ENCODE measurements around the gene TNFRSF12A. TPM values are rescaled to one million over a fixed set of nuclear protein-coding genes. Genes with fewer than 3 reads are reported as not detected.

TNFRSF12A gene
- total RNA-seq, 1 donor from 2014 or later = 66.2 TPM

DNA sequence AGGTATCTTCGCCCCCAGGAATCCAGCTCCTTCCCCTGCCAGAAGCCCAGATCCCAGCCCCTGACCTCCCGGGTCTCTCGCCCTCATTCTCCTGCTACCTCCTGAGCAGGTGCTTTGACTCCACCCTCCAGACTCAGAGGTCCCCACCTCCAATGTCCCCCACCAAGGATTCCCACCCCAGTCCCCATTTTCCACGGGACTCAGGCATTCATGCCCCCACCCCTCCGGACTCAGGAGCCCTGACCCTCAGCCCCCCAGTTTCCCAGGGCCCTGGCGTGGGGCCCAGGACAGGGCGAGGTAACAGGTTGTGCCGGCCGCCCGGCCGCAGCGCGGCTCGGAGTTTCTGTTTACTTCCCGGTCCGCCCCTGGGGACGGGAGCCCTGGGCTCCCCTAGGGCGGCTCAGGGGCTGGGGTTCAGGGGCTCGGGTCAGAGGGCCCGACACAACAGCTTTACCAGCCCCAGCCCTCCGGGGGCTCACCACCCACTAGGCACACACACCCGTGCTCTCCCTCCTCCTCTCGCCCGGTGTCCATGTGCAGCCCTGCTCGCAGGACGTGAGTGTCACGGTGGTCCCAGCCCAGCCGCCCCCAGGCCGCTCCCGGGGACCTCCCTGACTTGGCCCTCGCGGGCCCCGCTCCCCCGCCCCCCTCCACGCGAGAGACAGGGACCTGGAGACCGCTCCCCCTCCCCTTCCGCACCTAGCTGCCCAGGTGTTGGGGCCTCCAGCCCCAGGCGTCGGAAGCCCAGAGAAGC lies 16.0 kb downstream of the TNFRSF12A start:
- no peak overlapping the region for H3K27ac ChIP-seq (replicated peaks)
- H3K27me3 ChIP-seq (ENCODE audit: low read depth) = peaks cover 95% of the 10 kb centered on the region
- no peaks in the 10 kb centered on the region for H3K36me3 ChIP-seq
- DNase-seq = no peak
- TF ChIP-seq, protein P1, sequence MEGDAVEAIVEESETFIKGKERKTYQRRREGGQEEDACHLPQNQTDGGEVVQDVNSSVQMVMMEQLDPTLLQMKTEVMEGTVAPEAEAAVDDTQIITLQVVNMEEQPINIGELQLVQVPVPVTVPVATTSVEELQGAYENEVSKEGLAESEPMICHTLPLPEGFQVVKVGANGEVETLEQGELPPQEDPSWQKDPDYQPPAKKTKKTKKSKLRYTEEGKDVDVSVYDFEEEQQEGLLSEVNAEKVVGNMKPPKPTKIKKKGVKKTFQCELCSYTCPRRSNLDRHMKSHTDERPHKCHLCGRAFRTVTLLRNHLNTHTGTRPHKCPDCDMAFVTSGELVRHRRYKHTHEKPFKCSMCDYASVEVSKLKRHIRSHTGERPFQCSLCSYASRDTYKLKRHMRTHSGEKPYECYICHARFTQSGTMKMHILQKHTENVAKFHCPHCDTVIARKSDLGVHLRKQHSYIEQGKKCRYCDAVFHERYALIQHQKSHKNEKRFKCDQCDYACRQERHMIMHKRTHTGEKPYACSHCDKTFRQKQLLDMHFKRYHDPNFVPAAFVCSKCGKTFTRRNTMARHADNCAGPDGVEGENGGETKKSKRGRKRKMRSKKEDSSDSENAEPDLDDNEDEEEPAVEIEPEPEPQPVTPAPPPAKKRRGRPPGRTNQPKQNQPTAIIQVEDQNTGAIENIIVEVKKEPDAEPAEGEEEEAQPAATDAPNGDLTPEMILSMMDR (IDR thresholded peaks at IDR 0.05; ENCODE audit: borderline replicate concordance) = no peak
- intact Hi-C loops (cut with micrococcal nuclease) = no loop called here
- H3K4me1 ChIP-seq = peaks cover 9% of the 10 kb centered on the region
- no peaks in the 10 kb centered on the region for H3K9me3 ChIP-seq (replicated peaks)
- H3K4me3 ChIP-seq = peak overlapping the region; percentile 32

DNA sequence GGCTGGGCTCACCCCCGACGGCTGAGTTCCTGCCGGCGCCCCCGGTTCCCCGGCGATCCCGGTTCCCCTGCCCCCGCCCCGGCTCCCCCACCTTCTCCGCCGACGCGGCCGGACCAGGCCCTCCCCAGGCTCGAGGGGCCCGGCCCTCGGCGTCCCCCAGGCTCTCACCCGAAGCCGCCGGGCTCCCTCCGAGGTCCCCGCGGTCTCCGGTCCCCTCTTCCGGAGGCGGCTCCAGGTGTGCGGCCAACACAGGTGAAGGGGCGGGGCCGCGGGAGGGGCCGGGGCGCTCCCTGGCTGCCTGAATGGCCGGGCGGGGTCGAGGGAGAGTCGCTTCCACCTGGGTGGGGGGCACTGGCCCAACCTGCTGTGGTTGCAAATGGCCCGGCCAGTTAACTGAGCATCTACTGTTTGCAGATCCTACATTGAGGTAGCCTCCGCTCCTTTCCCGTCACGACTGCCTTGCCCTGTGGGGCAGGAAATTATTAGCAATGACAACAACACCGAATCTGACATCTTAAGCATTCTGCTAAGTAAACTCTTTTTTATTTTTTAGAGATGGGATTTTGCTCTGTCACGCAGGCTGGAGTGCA lies 16.7 kb downstream of the TNFRSF12A start, which contains the start of gene BICDL2:
Gene BICDL2, minus strand, starts transcription at position 219 of the 590 bp plus-strand sequence. CDS start 1,448 bp downstream, outside the sequence.
- no peaks in the 10 kb centered on the region for H3K9me3 ChIP-seq (replicated peaks)

DNA sequence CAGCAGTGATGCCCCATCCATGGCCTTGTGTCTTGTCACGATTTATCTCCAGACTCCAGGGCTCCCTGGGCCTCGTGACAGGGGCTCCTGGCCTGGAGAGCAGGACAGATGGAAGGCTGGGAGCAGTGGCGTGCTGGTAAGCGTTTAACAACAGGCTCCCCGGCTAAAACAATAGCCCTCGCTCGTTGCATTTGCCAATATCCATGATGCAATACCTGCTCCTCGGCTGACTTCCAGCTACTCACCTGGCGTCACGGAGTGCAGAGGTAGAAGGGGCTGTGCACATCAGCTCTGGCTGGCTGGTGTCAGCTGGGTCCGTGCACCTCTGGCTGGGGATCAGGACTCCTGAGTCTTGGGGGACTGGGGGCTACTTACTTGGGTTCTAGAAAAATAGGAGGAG lies 18.1 kb downstream of the TNFRSF12A start:
- Histone ChIP-seq H3K9me3 (replicated peaks) (no peaks in the 10 kb centered on the region), H3K27me3 (ENCODE audit: low read depth) (peaks cover 99% of the 10 kb centered on the region)
- no peak for DNase-seq

More for the DNA sequence above, 16.7 kb downstream of the TNFRSF12A start, which contains the start of gene BICDL2:
- DNase-seq = no peak
- Histone ChIP-seq H3K36me3 (no peaks in the 10 kb centered on the region), H3K4me1 (peaks cover 9% of the 10 kb centered on the region), H3K4me3 (peak within 1 kb of the TSS; percentile 32), H3K27me3 (ENCODE audit: low read depth) (peaks cover 98% of the 10 kb centered on the region), H3K27ac (replicated peaks) (no peak within 1 kb of the TSS)
- TF ChIP-seq, protein P1 (IDR thresholded peaks at IDR 0.05; ENCODE audit: borderline replicate concordance) = no peak
- intact Hi-C loops (cut with micrococcal nuclease) = no loop called here

DNA sequence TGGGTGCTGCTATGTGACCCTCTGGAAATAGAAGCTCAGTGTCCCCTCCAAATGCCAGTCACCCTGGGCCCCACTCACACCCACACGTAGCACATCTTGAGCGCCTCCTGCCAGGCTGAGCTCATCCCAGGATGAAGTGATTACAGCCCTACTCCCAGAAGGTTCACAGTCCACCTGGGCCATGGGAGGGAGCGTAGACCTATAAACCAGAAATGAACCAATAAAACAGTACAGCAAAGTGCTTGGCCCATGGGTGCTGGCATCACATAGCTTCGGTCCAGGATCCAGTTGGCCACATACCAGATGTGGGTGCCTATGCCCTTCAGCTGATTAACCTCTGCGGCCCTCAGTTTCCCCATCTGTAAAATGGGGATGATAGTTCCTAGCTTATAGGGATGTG lies 18.7 kb downstream of the TNFRSF12A start:
- intact Hi-C loops (cut with micrococcal nuclease) = no loop called here
- TF ChIP-seq, protein P1 (IDR thresholded peaks at IDR 0.05; ENCODE audit: borderline replicate concordance) = no peak
- Histone ChIP-seq H3K27ac (replicated peaks) (no peak overlapping the region), H3K27me3 (ENCODE audit: low read depth) (peaks cover 99% of the 10 kb centered on the region), H3K4me1 (peaks cover 9% of the 10 kb centered on the region), H3K9me3 (replicated peaks) (no peaks in the 10 kb centered on the region), H3K36me3 (no peaks in the 10 kb centered on the region), H3K4me3 (no peak overlapping the region)
- no peak for DNase-seq

More for the DNA sequence above, 18.1 kb downstream of the TNFRSF12A start:
- intact Hi-C loops (cut with micrococcal nuclease) = no loop called here
- Histone ChIP-seq H3K4me1 (peaks cover 9% of the 10 kb centered on the region), H3K36me3 (no peaks in the 10 kb centered on the region), H3K4me3 (no peak overlapping the region), H3K27ac (replicated peaks) (no peak overlapping the region)
- TF ChIP-seq, protein P1 (IDR thresholded peaks at IDR 0.05; ENCODE audit: borderline replicate concordance) = no peak

DNA sequence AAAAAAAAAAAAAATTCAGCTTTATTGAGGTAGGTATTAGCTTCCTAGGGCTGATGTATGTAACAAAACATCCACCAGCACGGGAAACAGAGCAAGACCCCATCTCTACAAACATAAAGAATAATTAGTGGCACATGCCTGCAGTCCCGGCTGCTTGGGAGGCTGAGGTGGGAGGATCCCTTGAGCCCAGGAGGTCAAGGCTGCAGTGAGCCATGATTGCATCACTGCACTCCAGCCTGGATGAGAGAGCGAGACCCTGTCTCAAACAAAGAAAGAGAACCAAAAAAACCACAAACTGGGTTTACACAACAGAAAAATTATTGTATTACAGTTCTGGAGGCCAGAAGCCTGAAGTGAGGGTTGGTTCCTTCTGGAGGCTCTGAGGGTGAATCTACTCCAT lies 22.2 kb downstream of the TNFRSF12A start:
- TF ChIP-seq, protein P1 (IDR thresholded peaks at IDR 0.05; ENCODE audit: borderline replicate concordance) = no peak
- no peak for DNase-seq
- H3K9me3 ChIP-seq (replicated peaks) = no peaks in the 10 kb centered on the region
- no peak overlapping the region for H3K27ac ChIP-seq (replicated peaks)
- peaks cover 99% of the 10 kb centered on the region for H3K27me3 ChIP-seq (ENCODE audit: low read depth)
- H3K4me1 ChIP-seq = peaks cover 22% of the 10 kb centered on the region
- H3K4me3 ChIP-seq = no peak overlapping the region
- H3K36me3 ChIP-seq = no peaks in the 10 kb centered on the region
- intact Hi-C loops (cut with micrococcal nuclease) = no loop called here
